NCI-H2196 treated with DMSO at 0.1 percent for 48 hours (cell line): ENCODE results near the gene MORN1.

ENCODE experiments used
- DNase-seq: peaks from one replicate; lab custom pipeline; 2025; ENCODE audit not compliant: unreplicated experiment; lab: John Stamatoyannopoulos, UW

The MORN1 gene

GRCh38 chr1:2375923-2376260 lies 15.5 kb downstream of the MORN1 start:
- DNase-seq: no peak

DNA sequence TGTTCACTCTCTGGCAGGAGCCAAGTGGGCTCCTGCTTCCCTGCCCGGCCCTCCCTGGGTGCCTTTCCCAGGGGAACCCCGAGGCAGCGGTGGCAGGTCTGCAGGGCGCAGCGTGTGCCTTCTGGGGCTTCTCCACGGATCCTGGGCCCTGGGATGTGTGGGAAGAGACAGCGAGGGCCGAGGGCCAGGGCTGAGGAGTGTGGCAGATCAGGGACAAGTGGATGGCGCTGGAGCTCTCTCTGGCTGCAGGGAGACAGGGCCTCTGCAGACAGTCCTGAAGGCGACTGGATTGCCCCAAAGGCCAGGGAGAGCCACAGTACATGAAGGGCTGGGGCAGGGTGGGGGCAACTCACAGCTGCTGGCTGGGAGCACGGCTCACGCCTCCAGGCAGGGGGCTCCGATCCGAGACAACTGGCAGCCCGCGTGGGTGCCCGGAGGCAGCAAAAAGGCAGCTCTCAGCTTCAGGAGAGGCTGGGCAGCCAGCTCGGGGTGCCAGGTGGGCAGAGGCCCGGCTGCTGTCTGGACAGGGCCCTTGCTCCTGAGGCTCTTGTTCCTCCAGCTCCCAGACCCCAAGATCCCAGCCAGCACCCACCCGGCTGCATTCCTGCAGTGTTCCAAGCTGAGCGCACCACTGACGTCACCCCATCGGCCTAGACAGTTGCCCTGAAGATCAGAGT lies 16.0 kb downstream of the MORN1 start:
- DNase-seq: no peak

DNA sequence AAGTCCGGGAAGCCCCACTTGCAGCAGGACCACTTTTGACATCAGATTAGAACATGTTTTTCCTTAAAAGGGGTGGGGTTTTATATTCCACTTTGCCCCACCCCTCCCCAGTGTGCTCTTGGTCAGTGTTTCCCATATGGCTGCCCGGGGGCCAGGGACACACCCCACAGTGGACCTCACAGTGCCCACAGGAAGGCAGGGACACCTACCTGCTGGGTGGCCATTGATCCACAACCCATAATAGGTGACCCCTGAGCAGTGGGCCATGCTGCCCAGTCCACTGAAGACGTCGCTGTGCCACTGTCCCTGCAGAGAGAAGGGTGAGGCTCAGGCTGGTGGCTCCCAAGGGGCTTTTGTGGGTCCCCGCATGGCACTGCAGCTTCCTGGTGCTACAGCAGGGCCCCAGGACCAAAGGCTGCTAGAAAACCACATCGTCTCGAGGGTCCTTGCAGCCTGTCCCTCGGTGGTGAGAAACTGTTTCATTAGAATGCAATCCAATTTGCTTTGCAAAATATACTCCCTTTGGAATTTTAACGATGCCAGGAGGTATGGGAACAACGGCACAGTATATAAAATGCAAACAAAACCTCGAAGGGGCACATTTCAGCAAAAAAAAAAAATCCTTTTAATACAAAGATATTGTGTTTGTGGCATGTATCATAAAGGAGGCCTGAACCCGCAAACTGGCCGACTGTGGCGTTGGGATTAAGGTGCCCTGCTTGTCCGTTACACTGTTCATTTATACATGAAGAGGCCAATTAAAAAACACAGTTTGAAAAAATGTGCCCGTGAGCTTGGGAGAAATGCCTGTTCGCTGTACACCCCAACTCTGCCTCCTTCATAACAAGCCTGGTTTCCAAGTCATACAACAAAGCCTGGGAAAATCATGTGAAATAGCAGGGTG lies 16.9 kb downstream of the MORN1 start:
- no peak for DNase-seq

- no peak for DNase-seq
These were observed 17.7 kb downstream of the MORN1 start for GRCh38 chr1:2373551-2374251.

- DNase-seq: no peak
These were observed 18.5 kb downstream of the MORN1 start for GRCh38 chr1:2372551-2373490.

DNA sequence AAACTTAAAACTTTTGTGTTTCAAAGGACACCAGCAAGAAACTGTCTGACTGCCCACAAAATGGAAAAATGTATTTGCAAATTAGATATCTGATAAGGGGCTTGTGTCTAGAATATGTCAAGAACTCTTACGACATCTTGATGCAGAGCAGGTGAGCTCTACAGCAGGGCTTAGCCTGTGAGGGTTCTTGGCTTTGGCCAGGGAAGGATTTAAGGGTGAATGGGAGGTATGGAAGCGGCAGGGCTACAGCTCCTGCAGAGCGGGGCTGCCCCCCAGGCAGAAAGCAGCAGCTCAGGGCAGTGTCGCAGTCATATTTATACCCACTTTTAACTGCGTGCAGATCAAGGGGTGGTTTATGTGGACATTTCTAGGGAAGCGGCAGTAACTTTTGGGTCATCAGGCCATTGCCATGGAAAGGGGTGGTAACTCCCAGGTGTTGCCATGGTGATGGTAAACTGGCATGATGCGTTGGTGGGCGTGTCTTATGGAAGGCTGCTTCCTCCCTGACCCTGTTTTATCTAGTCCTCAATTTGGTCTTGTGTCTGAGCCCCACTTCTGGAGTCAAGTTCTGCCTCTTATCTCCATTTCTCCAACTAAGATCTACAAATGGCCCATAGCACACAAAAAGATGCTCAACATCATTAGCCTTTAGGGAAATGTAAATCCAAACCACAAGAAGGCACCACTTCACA lies 23.2 kb downstream of the MORN1 start:
- no peak for DNase-seq

GRCh38 chr1:2363847-2364513 lies 27.4 kb downstream of the MORN1 start:
- DNase-seq: no peak

- no peak for DNase-seq
These were observed 30.6 kb downstream of the MORN1 start for GRCh38 chr1:2360588-2361364.

DNA sequence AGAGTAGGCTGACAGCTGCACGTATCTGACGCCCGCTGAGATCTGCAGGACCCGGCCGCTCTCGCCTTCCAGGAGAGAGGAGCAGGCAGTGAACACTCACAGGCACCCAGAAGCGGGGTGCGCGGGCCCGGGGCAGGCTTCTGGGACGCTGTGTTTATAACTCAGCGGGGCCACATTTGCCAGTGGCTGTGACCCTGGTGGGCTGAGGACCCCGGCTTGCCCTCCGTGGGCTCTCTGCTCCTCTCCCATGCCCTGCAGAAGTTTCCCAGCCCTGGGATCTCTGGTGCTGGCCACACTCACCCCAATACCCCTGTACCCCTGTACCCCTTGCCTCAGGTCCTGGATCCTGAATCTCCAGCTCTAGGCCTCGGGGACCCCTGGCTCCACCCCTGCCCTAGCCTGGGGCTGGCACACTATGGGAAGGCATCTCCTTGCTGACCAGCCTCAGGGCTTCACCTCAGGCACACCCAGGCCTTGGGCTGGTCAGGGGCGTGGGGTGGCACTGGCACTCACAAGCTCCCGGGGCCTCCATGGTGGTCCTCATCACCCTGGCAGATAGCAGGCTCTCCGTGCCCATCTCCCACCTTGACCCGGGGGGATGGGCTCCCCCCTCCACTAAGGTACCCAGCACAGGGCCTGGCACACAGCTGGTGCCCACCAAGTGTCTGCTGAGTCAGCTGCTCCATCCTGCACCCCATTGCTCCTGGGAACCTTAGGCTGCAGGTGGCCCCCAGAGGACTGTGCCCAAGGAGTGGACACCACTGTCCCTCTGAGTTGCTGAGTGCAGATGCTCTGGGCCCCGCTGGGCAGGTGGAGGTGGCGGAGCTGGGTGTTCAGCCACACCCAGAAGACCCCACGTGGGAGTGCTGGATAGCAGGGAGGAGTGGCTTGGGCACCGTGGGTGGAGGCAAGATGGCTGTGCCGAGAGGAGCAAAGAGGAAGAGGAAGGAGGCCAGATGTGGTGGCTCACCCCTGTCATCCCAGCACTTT lies 32.4 kb downstream of the MORN1 start:
- no peak for DNase-seq

DNA sequence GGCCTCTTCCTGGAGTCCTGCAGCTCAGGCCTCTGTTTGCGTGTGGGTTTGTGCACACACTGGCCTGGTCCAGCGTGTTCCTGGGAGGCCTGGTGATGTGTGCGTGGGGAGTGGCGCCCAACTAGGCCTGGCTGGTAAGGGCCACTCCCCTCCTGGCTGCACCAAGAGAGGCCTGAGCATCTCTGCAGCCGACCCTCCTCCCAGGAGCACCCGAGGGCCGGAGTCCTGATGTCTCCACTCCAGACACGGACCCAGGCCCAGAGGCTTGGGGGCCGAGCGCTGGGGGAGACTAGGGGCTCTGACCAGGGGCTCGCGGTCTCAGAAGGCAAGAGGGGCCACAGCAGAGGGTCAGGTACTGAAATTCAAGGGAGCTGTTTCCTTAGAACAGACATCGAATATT lies 33.3 kb downstream of the MORN1 start:
- no peak for DNase-seq

DNA sequence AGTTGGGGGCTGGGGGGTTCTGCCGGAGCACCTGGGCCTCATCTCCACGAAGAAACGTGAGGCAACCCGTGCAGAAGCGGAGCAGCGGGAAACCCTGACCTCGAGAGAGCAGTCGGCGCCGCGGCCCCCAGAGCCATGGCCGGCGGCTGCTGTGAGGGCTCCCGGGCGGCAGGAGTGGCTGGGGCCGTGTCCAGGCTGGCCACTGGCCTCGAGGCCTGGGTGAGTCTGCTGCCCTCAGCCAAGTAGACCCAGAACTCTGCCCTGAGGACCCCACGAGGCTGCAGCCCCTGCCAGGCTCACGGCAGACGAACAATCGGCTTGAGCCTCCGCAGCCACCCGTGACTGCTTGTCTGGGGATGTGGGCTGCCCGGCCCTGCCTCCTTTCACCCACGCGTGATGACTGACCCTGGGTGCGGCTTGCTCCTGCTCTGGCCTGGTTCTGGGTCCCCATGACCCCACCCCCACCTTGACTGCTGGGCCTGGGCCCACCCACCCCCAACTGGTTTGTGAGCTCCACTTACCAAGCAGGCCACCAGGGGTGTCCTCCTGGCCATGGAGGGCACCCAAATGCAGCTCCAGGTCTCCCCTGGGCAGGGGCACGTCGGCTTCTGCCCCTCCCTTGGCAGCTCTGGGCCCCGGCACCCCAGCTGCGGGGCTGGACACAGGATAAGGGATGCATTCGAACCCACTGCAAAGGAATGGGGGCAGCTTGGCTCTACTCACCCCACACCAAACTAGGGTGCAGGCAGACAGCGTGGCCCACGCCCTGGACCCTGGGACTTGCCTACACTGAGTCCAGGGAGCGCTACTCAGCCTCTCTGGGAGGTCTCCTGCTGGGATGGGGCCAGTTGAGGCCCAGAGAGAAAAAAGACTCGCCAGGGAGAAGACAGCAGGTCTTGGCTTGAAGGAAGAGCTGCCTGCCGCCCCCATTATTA lies 34.2 kb downstream of the MORN1 start:
- no peak for DNase-seq

DNA sequence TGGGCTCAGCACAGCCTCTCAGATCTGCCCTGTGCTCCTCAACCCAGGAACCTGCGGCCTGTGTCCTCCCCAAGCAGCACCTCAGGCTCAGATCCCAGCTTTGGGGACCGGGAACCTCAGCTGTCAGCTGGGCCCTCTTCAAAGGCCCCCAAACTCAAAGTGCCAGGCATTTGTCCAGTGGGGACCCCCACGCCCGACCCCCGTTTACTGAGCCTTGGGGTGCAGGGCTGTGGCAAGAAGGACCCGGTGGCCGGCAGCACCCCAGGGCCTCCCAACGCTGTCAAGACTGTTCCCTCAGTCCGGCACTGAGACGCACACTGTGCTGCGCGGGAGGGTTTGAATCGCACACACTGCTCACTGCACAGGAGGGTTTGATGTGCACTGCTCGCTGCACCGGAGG lies 35.0 kb downstream of the MORN1 start:
- DNase-seq: no peak

DNA sequence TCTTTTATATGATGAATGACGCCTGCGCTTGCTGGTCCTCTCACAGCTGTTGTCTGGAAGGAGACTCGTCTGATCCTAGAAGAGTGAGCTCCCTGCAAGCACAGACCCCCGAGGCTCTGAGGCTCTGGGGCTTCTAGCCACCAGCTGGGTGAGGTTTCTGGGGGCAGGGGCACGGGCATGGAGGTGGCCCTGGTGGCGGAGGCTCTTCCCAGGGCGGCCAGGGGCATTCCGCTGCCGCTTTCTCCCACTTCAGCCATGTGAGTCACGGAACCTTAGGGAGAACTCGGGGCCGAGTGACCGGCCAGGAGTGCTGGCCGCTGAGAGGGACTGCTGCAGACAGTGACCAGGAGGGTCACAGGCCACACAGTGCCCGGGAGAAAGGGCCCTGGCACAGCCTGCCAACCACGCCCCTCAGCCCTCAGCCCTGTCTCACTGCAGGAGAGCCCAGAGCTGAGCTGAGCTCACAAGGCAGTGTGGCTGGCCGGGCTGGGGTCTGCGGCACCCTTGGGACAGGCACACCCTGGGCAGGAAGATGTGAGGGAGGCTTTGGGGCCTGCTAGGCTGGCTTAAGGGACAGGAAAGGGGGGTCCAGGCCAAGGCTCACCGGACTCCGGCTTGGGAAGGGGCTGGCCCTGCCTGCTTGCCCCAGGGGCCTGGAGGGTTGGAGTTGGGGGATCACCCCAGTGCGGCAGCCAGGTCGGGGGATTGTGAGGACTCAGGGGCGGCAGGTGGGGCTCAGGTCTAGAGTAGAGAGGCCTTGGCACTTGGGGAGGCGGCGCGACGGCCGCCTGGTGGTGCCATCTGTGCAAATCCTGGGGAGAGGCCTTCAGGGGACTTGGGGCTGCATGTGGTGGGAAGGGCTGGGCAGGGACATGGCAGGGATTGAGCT lies 35.7 kb downstream of the MORN1 start:
- no peak for DNase-seq

- DNase-seq: no peak
These were observed 36.6 kb downstream of the MORN1 start for GRCh38 chr1:2354511-2355372.
